Activated CD8-positive, alpha-beta memory T cell treated with anti-CD3 and anti-CD28 coated beads for 24 hours (primary cell): ENCODE measurements around the gene TSPAN9.
A peak's percentile ranks its signal among the peaks of the same experiment; 100 is the strongest.

Experiments
- DNase-seq: peaks from one replicate; pipeline ENCODE4 v3.0.0-alpha.2; 2020

Gene TSPAN9

DNA sequence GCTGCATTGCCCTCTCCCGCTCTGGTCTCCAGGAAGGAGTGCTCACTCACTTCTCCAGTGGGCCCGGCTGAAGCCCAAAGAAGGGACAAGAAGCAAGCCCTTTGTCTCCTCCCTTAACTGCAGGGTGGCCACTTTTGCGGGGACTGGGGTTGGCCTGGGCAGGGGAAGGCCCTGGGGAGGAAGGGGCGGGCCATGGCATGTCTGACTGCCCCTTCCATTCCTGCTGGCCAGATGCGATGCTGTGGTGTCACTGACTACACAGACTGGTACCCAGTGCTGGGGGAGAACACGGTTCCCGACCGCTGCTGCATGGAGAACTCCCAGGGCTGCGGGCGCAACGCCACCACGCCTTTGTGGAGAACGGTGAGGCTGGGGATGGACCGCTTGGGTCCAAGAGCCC is 203.8 kb downstream of the TSPAN9 start:
- no peak for DNase-seq

DNA sequence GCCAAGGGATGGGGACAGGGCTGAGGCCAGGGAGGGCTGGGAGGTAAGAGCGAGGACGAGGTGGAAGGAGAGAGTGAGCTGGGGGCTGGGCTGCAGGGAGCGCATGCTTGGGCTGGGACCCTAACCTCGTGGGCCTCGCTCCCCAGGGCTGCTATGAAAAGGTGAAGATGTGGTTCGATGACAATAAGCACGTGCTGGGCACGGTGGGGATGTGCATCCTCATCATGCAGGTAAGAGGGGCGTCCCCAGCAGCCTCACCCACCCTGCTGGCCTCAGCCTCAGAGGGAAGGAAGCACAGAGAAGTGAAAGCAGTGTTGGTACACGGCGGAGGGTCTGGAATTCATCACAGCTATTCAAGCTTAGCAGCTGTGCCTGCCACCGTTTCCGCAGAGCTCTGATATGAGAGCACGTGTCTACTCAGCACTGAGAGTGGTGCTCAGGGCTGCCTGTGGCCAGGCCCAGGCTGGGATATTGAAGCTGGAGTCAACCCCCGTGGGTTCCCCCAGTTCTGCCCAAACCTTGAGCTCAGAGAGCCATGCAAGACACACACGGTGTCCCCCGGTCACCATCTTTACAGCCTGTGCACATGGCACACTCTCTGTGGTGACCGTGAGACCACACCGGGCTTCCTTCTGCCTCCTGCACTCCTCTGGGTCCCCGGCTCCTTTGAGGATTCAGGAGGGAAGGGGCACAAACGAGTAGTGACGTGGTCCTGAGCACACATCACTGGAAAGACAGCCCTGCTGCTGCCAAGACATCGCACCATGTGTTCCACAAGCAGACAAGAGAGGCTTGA is 204.6 kb downstream of the TSPAN9 start:
- DNase-seq, result no peak

DNA sequence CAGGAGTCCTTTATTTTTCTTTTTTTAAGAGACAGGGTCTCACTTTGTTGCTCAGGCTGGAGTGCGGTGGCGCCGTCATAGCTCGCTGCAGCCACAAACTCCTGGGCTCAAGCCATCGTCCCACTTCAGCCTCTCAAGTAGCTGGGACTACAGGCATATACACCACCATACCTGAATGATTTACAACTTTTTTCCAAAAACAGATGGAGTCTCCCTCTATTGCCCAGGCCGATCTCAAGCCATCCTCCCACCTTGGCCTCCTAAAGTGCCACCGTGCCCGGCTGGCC is 205.1 kb downstream of the TSPAN9 start:
- DNase-seq, result no peak

DNA sequence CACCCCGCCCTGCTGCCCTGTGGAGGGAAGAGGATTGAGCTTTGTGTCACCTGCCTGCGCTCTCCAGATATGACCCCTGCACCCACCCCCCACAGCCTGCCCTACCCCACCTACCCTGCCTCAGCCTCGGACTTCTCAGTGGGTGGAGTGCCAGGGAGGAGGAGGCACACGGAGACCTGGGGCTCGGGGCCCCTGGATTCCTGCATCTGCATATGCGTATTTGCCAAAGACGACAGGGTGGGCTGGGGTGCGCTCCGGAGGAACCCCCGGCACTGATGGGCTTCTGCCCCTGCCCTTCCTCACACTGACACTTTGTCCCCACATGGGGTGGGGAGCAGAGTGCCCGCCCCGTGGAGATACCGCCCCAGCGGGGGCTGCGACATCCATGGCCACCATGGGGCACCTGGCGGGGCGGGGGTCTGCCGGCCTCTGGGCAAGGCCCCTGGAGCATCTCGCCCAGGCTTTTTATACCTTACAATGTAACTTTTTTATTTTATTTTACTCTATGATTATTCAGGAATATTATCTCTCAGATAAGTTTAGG is 206.0 kb downstream of the TSPAN9 start:
- DNase-seq, result no peak

DNA sequence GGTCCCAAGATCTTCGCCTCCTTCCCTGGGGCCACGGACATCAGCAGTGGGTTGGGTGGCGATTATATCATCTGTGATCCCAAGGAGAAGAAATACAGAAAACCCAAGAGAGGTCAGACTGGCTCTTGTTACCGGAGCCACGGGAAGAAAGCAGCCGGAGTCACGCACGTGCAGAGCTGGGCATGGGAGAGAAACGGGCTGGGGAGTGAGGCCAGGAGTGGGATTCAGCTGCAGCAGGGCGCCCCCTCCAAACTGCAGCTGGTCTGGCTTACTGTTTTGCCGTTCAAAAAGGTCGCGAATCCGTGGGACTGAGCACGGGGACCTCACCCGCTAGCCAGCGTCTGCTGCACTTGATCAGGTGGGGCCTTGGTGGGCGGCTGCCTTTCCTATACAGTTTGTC is 207.2 kb downstream of the TSPAN9 start:
- no peak for DNase-seq

DNA sequence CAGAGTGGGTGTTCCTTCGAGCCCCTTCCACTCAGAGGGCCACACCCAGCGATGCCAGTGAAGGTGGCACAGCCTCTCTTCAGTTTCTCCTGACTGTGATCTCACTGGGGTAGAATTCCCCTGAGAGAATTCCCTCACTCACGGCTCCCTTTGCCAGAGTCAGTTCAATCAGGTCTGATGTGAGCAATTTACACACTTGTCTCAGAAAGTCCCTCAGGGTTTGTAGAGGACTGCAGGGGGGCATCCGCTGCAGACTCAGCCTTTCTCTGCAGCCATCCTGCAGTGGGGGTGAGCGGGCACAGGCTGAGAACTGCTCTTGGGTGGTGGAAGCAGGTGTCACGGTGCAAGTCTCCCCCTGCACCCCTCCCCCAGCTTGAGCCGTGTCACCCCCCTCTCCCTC is 208.4 kb downstream of the TSPAN9 start:
- DNase-seq, result no peak

DNA sequence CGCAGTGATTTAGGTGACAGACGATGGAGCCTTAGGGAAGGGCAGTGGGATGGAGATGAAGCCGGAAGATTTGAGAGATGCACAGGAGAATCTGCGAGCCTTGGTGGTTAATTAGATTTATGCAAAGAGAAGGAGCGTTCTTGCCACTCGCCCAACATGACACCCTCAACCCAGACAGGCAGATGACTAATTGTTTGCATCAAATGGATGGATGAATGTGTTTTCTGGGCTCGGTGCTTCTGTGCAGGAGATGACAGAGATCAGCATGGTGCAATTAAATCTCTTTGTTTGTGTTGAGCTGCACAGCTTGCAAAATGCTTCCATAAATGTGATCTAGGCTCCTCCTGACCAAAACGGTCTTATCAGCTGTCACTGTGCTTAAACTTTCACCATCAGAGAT is 211.5 kb downstream of the TSPAN9 start:
- DNase-seq, result no peak

DNA sequence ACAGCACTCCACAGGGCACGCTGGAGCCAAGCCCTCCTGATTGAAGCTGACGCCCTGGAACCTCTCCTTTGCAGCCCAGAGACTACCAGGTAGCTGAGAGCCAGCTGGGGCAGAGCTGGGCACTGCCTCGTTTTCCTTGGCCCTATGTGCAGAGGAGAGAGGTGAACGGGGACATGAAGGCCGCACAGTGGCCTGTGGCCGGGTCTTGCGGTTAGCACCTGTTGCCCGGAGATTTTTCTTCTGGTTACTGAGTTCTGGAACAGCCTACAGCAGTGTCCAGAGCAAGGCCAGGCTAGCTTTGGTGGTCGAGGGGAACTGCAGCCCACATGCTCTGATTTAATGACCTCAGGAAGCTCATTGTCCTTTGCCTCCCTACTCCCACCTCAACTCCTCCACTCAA is 212.5 kb downstream of the TSPAN9 start:
- no peak for DNase-seq

DNA sequence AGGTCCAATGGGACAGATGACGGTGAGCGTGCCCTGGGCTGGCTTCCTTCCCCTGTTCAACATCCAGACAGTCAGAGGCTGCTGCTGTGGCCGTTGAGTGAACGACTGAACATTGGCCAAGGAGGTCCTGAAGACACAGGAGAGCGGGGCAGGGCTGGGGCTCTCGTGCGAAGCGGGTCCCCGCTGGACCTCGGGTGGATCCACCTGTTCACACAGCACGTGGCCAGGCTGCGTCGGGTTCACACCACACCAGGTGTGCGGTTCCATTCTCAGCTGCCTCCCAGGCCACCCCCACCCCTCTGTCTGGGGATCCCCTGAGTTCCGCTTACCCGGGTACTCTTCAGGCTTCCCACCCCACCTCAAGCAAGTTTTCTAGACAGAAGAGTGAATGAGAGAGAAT is 214.8 kb downstream of the TSPAN9 start:
- DNase-seq, result no peak

DNA sequence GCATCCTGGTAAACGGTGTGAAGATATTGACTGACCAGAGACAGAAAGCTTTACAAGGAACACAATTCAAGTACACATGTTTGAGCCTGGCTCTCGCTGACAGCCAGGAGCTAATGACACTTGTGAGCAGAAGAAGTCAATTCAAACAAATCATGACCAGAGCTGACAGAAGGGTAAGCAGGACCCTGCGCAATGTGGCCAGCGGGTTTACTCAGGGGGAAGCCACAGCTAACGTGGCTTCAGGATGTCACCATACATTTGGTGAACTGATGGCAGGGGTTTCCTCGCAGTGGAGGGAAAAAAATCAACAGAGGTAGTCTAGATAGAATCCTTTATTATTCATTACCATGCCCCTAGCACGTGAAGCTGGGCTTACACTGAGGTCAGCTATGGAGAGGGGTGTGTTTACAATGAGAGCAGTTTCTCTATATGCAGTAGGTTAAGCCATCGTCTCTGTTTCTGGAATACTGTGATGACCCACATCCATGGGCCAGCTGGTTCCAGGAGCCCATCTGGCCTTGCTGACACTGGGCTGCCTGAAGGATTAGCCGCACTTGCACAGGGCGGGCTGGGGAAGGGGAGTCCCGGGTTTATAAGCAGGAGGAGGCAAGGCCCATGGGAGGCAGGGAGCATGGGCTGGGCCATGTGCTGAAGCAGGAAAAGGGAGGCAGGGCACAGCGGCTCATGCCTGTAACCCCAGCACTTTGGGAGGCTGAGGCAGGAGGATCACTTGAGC is 215.7 kb downstream of the TSPAN9 start:
- no peak for DNase-seq

DNA sequence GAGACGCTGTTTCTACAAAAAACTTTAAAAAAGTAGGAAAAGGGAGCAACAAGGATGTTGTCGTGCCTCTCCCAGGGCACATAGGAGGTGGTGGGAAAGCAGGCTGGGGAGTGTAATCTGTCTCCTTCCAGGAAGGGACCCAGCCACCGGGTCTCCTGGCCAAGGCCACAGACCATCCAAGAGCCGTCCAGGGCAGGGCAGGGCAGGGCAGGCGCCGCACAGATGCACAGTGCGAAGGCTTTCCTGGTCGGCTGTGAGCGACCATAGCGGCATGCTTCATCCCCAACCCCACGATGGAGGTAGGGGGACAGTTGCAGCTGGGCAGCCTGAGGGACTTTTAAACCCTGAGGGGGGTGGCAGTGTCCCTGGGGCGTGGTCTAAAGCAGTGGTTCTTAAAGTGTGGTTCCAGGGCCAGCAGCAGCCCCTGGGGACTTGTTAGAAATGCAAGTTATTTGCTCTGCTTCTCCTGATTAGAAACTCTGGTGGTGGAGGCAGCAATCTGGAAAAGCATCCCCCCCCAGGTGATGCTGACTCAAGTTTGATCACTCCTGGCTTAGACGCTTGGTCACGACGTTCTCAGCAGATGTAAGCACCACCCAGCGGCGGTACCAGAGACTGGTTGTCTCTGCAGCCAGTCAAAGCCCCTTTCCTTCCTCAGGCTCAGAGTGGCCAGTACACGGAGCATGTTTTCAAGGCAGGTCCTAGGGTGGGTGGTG is 216.4 kb downstream of the TSPAN9 start:
- no peak for DNase-seq

DNA sequence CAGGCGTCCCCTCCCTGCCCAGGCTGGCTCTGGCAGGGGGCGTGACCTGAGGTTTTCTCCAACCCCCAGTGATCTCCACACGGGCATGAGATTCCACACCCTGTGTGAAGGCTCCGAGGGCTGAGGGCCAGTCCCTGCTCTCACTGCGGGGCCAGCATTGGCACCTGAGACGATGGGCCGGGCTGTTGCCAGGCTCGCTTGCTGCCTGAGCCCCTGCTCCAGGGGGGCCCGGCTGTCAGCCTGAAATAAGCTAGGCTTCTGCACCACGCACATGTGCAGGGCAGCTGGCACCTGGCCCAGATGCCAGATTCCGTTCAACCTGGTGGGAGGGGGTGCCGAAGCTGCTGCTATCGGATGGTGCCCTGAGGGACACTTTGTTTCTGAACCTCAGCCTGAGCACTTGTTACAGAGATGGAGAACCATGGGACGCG is 217.3 kb downstream of the TSPAN9 start:
- no peak for DNase-seq

DNA sequence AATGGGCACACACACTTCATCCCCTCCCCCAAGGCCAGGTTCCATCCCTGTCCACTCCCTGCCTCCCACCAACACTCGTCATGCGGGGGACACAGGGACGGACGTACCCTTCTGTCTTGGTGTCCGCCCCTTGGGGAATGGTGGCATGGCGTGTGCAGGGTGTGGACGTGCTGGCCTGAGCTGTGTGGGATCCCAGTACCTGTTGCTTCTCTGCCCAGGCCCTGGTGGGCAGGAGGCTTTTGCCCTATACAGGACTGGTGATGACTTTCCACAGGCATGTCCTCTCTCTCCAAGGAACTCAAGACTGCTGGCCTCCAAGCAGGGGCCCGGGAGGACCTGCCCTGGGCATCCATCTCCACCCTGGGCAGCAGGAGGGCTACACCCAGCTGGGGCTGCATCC is 218.0 kb downstream of the TSPAN9 start:
- no peak for DNase-seq

DNA sequence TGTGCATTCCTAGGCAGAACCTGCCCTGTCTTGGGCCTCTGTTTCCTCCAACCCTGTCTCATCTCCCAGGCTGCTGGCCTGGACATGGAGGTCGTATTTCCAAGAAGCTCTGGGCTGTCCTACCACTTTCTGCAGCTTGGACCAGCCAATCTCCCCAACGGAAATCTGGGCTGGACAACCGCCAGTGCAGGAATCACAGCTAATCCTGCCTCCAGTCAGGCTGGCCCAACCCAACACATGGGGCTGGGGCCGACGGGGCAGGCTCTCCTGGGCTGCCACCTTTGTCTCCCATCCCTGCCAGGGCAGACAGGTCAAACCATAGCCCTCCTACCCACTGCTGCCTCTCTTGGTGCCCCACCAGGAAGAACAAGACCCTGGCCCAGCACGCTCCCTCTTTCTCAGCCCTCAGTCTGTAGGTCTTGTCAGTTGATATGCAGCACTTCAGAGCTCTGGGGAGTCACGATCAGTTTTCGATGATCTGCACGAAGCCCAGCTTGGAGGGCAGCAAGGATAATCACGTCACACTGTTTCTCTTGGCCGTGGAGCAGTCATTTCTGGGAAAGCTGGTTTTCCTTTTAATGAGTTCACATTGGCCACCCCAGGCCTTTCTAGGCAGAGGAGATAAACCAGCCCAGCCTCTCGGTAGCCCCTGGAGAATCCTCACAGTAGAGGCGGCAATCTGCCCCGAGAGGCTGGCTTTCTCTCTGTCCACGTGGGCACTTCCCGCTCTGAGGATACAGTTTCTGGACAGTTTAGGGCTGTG is 218.6 kb downstream of the TSPAN9 start:
- DNase-seq, result no peak

DNA sequence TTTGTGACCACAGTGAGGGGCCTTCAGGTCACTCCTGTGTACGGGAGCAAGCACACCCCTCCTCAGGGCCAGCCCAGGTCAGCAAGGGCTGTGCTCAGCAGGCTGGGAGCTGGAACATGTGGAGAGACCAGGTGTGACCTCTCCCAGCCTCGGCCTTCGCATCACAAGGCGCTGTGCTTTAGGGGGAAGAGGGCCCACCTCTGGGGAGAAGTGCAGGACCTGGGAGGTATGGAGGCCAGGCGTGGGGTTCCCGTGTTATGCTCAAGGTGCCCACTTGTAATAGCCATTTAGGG is 219.2 kb downstream of the TSPAN9 start:
- DNase-seq, result no peak

DNA sequence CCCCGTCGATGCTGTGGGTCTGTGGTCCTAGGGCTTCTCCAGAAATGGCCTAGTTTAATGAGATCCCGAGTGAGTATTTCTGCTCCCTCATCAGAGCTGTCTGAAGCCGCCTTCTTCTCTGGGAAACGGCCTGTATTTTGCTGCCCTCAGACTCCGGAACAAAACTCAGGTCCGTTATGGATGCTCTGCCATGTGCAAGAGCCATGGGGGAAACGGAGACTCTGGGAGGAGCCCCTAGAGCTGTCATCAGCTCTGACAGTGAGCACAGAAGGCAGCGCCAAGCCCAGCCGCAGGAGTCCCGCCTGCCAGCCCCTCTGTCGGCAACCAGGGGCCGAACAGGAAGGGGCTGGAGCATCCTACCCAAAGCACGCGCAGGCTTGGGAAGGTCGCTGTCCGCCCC is 221.4 kb downstream of the TSPAN9 start:
- no peak for DNase-seq

DNA sequence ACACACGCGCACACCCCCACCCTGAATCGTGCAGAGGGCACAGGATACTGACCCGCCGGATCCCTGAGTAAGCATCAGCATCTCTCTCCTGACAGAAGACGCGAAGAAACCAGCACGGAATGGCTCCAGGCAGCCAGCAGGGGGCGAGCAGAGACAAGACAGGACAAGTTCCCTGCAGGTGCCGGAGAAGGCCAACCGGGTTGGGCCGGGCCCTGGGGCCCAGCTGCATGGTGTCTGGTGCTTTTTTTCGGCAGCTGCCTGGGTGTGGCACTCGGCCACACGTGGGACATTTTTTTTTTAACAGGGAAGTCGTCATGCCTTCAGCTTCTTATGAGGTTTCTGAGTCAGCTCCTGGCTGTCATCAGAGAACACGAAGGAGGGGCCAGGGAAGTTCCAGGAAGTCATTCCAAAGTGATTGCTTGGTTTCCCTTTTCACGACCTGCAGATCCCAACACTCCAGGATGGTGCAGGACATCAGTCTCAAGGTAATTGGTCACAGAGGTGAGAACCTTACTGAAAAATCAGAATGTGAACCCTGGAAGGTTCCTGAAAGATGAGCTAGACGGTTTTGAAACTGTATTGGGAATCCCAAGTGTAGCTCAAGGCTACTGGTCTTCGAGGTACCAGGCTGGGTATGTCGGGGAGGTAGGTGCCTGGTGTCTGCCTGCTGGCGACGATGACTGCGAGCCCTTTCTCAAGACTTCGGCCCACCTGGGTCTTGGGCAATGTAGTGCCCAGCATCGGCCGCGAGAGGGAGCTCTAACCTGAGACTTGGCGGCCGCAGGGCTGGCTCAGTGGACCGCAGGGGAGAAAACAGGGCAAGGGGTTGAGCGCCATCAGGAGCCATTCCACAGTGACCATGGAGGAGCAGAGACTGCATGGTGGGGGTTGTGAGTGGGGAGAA is 223.0 kb downstream of the TSPAN9 start:
- peak; percentile 88 for DNase-seq

DNA sequence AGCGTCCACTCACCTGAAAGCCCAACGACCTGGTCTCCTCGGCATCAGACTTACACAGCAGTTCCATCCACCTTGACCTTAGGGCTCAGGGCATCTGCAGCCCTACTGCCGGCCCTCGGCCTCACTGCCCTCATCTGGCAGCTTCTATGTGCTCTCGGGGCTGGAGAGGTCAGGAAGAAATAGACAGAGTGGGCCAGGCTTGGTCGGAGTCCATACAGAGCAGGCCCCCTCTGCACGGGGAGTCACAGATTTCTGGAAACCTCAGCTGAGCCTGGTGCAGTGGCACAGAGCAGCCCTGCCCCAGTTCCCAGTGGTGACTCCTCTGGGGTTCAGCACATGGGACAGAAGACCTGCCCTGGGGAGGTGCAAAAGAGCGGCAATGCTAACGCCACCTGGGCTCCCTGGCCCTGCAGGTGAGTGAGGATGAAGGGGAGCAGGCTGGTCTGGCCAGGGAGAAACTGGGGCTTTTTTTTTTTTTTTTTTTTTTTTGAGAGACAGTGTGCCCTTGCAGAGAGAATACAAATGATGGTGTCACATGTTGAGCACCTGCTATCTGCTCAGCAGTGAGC is 223.7 kb downstream of the TSPAN9 start:
- no peak for DNase-seq

DNA sequence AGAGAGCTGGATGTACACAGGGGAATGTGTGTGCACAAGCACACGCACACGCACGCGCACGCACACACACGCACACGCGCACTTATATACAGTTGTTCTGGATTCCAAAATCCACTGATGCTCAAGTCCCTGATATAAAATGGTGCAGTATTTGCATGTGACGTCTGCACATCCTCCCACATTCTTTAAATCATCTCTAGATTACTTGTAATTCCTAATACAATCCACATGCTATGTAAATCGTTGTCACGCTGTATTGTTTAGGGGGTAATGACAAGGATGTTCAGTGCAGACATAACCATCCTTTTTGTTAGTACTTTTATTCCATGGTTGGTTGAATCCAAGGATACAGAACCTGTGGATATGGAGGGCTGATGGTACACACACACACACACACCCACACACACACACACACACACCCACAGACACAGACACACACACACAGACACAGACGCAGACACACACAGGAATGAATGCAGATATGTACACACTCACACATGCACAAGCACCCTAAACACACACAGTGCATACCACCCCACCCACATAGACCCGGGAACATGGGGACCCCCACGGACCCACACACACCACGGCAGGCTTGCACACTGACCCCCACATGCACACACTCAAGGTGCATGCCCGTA is 225.3 kb downstream of the TSPAN9 start:
- DNase-seq, result no peak

DNA sequence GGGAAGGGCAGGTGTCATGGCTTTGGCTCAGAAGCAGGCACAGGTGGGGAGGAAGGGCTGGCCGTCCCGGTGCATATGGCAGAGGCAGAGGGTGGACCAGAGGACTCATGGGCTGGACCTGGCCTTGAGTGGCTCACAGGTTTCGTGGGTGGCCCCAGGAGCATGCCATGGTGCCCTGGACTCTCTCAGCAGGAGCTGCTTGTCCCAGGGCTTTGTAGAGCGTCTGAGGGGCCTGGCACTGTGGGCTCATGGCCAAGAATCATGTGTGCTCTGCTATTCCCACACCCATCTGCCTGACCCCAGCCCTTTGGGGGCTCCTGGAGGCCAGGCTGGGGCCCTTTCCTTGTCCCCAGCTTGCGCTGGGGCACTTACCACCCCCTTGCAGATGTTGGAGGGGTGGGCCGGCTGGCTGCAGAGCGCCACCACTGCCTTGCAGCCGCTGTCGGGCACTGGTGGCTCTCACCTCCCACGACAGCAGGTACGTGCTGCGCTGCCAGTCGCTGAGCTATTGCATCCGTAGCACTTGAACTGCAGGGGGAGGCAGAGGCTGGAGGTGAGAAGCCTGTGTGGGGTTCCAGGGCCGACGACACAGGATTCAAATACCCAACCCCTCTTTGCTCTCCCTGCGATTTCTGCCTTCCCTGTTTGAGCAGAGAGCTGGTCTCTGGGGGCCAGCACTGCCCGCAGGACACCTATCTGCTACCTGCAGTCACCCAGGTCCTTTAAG is 226.4 kb downstream of the TSPAN9 start:
- DNase-seq, result no peak
